ENCODE data around the gene RBM5. TPM values are rescaled to one million over a fixed set of nuclear protein-coding genes. Genes with fewer than 3 reads are reported as not detected.

The RBM5 gene
- total RNA-seq, 4 donors from 2014 or later, result 236 to 276 (median 256) TPM

GRCh38 chr3:50078622-50079021 is 10.1 kb upstream of the RBM5 start:
- TF ChIP-seq, protein P1, sequence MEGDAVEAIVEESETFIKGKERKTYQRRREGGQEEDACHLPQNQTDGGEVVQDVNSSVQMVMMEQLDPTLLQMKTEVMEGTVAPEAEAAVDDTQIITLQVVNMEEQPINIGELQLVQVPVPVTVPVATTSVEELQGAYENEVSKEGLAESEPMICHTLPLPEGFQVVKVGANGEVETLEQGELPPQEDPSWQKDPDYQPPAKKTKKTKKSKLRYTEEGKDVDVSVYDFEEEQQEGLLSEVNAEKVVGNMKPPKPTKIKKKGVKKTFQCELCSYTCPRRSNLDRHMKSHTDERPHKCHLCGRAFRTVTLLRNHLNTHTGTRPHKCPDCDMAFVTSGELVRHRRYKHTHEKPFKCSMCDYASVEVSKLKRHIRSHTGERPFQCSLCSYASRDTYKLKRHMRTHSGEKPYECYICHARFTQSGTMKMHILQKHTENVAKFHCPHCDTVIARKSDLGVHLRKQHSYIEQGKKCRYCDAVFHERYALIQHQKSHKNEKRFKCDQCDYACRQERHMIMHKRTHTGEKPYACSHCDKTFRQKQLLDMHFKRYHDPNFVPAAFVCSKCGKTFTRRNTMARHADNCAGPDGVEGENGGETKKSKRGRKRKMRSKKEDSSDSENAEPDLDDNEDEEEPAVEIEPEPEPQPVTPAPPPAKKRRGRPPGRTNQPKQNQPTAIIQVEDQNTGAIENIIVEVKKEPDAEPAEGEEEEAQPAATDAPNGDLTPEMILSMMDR (IDR thresholded peaks at IDR 0.05; ENCODE audit: low read depth), result no peak

DNA sequence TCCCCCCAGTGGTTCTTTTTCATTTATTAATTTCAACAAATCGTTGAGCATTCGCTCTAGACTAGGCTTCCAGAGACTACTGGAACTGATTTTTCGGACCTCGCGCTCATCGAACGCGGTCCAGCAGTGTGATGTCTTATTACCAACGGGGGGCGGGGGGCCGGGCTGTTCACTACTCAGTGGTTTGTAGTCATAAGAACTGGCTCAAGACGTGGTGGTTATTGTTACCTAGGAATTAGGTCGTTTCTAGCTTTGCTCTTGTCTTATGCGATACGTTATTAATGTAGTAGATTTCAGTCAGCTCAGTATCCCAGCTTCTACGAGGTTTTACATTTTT is 858 bp downstream of the RBM5 start:
- TF ChIP-seq, protein P1 (IDR thresholded peaks at IDR 0.05; ENCODE audit: low read depth), result no peak

- TF ChIP-seq, protein P1 (IDR thresholded peaks at IDR 0.05; ENCODE audit: low read depth), result no peak
Observed at GRCh38 chr3:50090984-50091383, 2.3 kb downstream of the RBM5 start.

DNA sequence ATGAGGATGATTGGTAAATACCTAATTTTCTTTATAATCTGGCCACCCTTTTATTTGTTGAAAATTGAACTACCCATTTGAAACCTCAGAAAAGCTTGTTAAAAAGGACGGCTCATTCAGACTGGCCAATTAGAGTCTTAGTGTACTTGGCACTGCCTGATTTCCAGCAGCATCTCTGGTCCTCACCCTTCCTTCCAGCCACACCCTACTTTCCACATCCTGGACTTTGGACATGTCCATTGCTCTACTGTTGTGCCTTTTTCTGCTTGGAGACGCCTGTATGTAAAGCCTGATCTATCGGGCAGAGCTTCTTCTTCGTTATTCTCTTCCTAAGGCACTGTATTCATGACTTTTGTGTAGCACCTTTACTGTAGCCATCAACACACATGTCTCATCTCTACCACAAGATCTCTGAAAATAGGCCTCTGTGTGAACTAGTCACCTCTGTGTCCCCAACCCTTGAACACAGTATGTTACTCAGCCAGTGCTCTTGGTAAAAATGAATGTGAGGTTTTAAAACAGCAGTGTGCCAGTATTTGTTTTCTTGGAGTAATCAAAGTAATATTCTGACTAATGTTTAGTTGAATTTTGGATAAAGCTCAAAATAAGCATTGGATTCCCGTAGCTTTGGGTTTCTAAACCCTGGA is 6.8 kb downstream of the RBM5 start:
- TF ChIP-seq, protein P1 (IDR thresholded peaks at IDR 0.05; ENCODE audit: low read depth), result no peak

DNA sequence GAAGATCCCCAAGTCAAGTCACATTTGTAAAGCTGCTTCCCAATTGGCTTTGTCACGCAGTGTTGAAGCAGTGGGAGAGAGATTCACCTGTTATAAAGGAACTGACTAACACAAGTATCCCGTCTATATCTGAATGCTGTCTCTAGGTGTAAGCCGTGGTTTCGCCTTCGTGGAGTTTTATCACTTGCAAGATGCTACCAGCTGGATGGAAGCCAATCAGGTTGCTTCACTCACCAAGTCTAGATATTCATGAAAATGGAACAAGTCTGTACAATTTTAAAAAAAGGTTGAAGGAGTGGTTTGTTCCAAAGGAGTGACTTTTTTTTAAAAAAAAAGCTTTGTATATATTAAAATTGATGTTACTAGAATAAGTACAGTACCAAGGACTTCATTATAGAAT is 11.7 kb downstream of the RBM5 start:
- TF ChIP-seq, protein P1 (IDR thresholded peaks at IDR 0.05; ENCODE audit: low read depth), result no peak

DNA sequence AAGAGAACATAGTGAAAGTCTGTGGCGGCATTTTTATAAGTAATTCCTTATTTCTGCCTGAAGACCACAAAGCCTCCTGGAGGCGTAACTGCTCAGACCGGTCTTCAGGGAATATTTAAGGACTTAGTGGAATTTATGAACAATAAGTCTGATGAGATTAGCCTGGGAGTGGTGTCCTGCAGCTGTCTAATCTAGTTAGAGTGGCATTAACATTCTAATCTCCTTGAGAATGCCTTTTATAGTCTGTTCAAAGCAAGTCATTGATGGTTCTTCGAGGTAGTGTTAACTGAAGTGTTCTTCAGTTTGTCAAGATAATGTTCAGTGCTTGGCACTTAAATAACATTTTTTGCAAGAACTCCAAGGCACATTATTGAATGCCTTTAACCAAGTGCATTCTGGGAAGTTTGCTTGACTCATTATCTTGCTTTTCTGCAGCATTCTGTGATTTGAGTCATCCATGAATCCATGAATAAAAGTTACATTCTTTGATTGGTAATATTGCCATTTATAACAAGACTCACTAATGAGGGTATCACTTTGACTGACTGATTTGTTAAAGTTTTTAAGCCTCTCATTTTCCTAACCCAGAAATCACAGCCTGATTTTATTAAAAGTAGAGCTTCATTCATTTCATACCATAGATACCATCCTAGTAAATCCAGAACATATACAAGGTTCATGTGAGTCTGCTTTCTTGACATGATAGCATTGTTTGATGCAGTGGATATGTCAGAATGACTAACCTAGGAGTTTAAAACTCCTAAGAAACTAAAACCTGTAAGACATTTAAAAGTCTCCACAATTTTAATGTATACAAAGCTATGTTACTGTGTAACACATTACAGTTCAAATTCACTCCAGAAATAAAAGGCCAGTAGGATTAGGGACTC is 12.5 kb downstream of the RBM5 start:
- TF ChIP-seq, protein P1 (IDR thresholded peaks at IDR 0.05; ENCODE audit: low read depth), result no peak

DNA sequence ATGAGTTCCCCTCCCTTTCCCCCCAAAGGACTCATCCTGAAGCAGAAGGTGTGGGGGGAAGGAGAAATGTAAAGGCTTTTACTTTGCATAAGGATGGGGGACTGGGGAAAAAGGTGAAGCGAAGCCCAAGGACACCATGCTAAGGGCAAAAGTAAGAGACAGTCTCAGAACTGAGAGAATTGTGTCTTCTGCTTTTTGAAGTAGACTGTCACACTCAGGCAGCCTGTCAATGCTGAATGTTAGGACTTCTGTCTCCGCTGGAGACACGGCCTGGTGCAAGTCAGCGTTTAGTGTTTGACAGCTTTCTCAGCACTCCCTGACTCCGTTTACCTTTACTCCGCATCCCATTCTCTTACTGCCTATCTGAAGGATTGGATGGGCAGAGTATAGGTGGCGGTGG is 13.8 kb downstream of the RBM5 start:
- TF ChIP-seq, protein P1 (IDR thresholded peaks at IDR 0.05; ENCODE audit: low read depth), result no peak
